ENCODE data around the gene HTRA1. TPM values are rescaled to one million over a fixed set of nuclear protein-coding genes. Genes with fewer than 3 reads are reported as not detected.

The HTRA1 gene
- total and polyA plus RNA-seq, 2 of the 4 experiments (the other 2 are of a cell fraction): 28.5 to 108 TPM

DNA sequence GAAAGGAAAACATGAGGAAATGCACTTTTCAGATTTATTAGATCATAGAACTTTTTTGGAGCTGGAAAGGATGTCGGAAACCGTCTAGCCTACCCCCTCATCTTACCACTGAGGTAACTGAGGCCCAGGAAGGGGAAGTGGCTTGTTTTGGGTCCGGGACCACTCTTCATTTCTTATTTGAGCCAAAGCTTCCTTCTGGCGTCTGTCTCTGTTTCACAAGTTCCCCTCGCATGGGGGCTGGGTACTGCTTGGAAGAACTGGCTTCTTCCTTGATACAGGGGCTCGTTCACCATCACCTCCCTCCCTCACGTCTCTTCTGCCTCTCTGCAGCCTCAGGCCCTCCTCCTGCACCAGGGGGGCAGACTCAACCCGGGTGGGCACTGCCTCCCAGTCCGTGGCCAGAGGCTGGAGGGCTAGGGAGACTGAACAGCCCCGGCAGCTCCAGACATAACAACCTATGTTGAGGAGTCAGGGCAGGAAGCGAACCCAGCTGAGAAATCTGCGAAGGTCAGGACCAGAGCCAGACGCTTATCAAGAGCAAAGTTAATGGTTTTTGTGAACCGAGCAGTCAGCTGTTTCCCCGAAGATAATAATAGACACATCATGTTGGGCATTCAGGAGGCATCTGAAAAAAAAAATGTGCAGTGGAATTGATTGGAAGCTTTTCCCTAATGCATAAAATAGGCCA, 12.9 kb downstream of the HTRA1 start (continued):
- no peak for TF ChIP-seq RFX5 (IDR thresholded peaks at IDR 0.05; ENCODE audit: low read depth, low read length)

- no peaks in the 10 kb centered on the region for H3K36me3 ChIP-seq (ENCODE audit: control insufficient read depth, insufficient read depth, low read length)
- no peak overlapping the region for H4K8ac ChIP-seq (ENCODE audit: low read depth in 2 of 2, low read length in 2 of 2)
- no peak overlapping the region; the same call in 1 of the 2 replicates for H3K18ac ChIP-seq (ENCODE audit: low read depth, low read length)
- ATAC-seq (ENCODE audit: low read depth) (no peak), DNase-seq (no peak)
- no TSS peak for BruUV-seq (replicated peaks)
- H4K5ac ChIP-seq (ENCODE audit: low read depth, low read length): no peak overlapping the region
- H2BK15ac ChIP-seq (ENCODE audit: low read depth, low read length): no peak overlapping the region
- H3K14ac ChIP-seq (replicated peaks; ENCODE audit: low read depth, low read length): no peak overlapping the region
- no peak overlapping the region for H2BK20ac ChIP-seq (ENCODE audit: low read depth, low read length)
- H3K9ac ChIP-seq (ENCODE audit: low read depth, low read length): no peak overlapping the region
- H2AK5ac ChIP-seq (ENCODE audit: low read depth, low read length): no peak overlapping the region
- H3K4me1 ChIP-seq (ENCODE audit: control insufficient read depth, insufficient read depth, low read length): peaks cover 19% of the 10 kb centered on the region
- POLR2A ChIA-PET (ENCODE audit: unreplicated experiment): no interaction called here
- no peak overlapping the region for H4K91ac ChIP-seq (ENCODE audit: insufficient read depth, low read depth, low read length)
- no peak overlapping the region for H2AK9ac ChIP-seq (replicated peaks; ENCODE audit: low read depth, low read length, poor library complexity)
- peaks cover 6 to 24% of the 10 kb centered on the region in 2 experiments for H3K79me1 ChIP-seq (ENCODE audit: low read depth in 1 of 2, low read length in 2 of 2)
- in situ Hi-C loops (cut with MboI; ENCODE audit: low sequenced_read_pairs): no loop called here
- intact Hi-C loops (cut with micrococcal nuclease): no loop called here
- peak overlapping the region; percentile 73 for H2AFZ ChIP-seq (replicated peaks; ENCODE audit: low read length, poor library complexity)
- H2BK120ac ChIP-seq (ENCODE audit: low read depth, low read length): no peak overlapping the region
- CTCF ChIA-PET: interaction anchor here (0.6 to 2.2 kb wide), 2 partner anchors 31 to 90 kb away, joined by 5 to 6 read pairs; no protein-coding TSS in a partner anchor
- 40% methylated on average over 2 of the region's 12 CpGs; no CpG with 5 or more reads in 1 of the 2 experiments for WGBS, 2 experiments (ENCODE audit: extremely low coverage in 2 of 2, insufficient read length in 1 of 2)
- H3K4me2 ChIP-seq (ENCODE audit: low read depth, low read length): peak overlapping the region; percentile 4; the same call in 1 of the 2 replicates
- no peaks in the 10 kb centered on the region; the same call in 1 of the 2 replicates for H4K20me1 ChIP-seq (ENCODE audit: insufficient read depth, low read length)
- peak overlapping the region; percentile 20; the same call in 1 of the 2 replicates for H3K27ac ChIP-seq (ENCODE audit: insufficient read depth, low read length)
- no peaks in the 10 kb centered on the region for H3K27me3 ChIP-seq (ENCODE audit: control insufficient read depth, insufficient read depth, low read length)
- dilution Hi-C loops (cut with HindIII; ENCODE audit: low sequenced_read_pairs, unreplicated experiment): no loop called here
- H3K23ac ChIP-seq (ENCODE audit: low read depth, low read length): peak overlapping the region; percentile 35; the same call in 1 of the 2 replicates
- no peak overlapping the region for H2BK5ac ChIP-seq (ENCODE audit: low read depth, low read length, poor library complexity, severe bottlenecking)
- peak overlapping the region; percentile 9; the same call in 1 of the 2 replicates for H3K4ac ChIP-seq (ENCODE audit: low read depth, low read length)
- TF ChIP-seq FOS (IDR thresholded peaks at IDR 0.05; ENCODE audit: low read depth, low read length) (no peak), SMC3 (IDR thresholded peaks at IDR 0.05; ENCODE audit: low read depth, low read length) (no peak), NFE2L2 (IDR thresholded peaks at IDR 0.05; ENCODE audit: low read depth, low read length) (no peak), BHLHE40 (IDR thresholded peaks at IDR 0.05; ENCODE audit: low read depth, low read length) (no peak), CHD1 (IDR thresholded peaks at IDR 0.05; ENCODE audit: low read depth, low read length) (no peak), RCOR1 (IDR thresholded peaks at IDR 0.05; ENCODE audit: insufficient replicate concordance, low read length) (no peak), CEBPB (IDR thresholded peaks at IDR 0.05; ENCODE audit: low read depth, low read length) (no peak), ELK1 (IDR thresholded peaks at IDR 0.05; ENCODE audit: borderline replicate concordance, low read depth, low read length) (no peak)
- no peaks in the 10 kb centered on the region for H3K9me3 ChIP-seq (ENCODE audit: control insufficient read depth, insufficient read depth, low read length)
- no peak overlapping the region for H3K4me3 ChIP-seq (ENCODE audit: insufficient read depth, low read depth, low read length)
- H3K9me1 ChIP-seq (ENCODE audit: insufficient read depth, low read length): peaks cover 9% of the 10 kb centered on the region
- H3K56ac ChIP-seq (ENCODE audit: extremely low read depth, insufficient read depth, low read length): no peak overlapping the region
Measured at GRCh38 chr10:122475100-122475499, 13.7 kb downstream of the HTRA1 start.

Data from IMR-90 (cell line).